Breast epithelium (tissue), 4 donors: ENCODE data around the gene THSD4. TPM values are rescaled to one million over a fixed set of nuclear protein-coding genes. Genes with fewer than 3 reads are reported as not detected.
A peak's percentile ranks its signal among the peaks of the same experiment; 100 is the strongest.

ENCODE experiments used
- DNase-seq, 2 donors: peaks; one replicate each; pipeline ENCODE4 v3.0.0-alpha.2; 2019; ENCODE audit warnings: low spot score in 2 of 2
- H3K27ac ChIP-seq, 2 donors: fragments of 200-600 bp; sonication (generic) in 1 of 2; one replicate each; pipeline ENCODE4 v1.5.1; 2016 to 2019; ENCODE audit warnings: mild to moderate bottlenecking in 1 of 2
- H3K27me3 ChIP-seq, 2 donors: fragments of 200-600 bp; sonication (generic) in 1 of 2; one replicate each; pipeline versions ENCODE4 v1.5.1 to v1.6.0; 2017 to 2019; ENCODE audit warnings: control low read depth in 1 of 2, mild to moderate bottlenecking in 1 of 2
- H3K36me3 ChIP-seq: fragments of 200-600 bp; one replicate; pipeline ENCODE4 v1.5.1; 2019
- H3K4me1 ChIP-seq, 2 donors: fragments of 200-600 bp; sonication (generic); one replicate each; pipeline ENCODE4 v1.5.1; 2016 to 2019; ENCODE audit warnings: control low read depth in 1 of 2
- H3K4me3 ChIP-seq, 3 donors: fragments of 200-600 bp; sonication (generic); 1 replicate in 2 of 3; 2 replicates in 1 of 3; pipeline ENCODE4 v1.5.1; 2016 to 2019; ENCODE audit warnings: mild to moderate bottlenecking in 3 of 3, moderate library complexity in 2 of 3
- H3K9me3 ChIP-seq, 2 donors: fragments of 200-600 bp; sonication (generic) in 1 of 2; one replicate each; pipeline ENCODE4 v1.5.1; 2016 to 2019; ENCODE audit warnings: control low read depth in 1 of 2
- POLR2A ChIP-seq: fragments of 450-650 bp; IDR thresholded peaks from one replicate; pipeline ENCODE4 v1.6.1; 2016; ENCODE audit warnings: antibody characterized with exemption, mild to moderate bottlenecking, moderate library complexity
- POLR2AphosphoS5 ChIP-seq, 3 donors: sonication (generic); formaldehyde crosslinking; IDR thresholded peaks; one replicate each; pipeline ENCODE4 v1.6.1; 2017; ENCODE audit warnings: antibody characterized with exemption in 3 of 3
- intact Hi-C: fragments of 100-400 bp; cut with DNase I; formaldehyde crosslinking; loops from one replicate; pipeline ENCODE4 v1.15.1; 2023; ENCODE audit warnings: low total_unique reads
- total RNA-seq, 3 donors: library from RNA; depleted of rRNA; stranded (reverse); fragments of >200 nt; gene quantifications; one replicate each; pipeline ENCODE4 v1.1.0, GENCODE V29; 2016
- TF ChIP-seq, protein P1 (sequence below), 3 donors: fragments of 450-650 bp; IDR thresholded peaks; one replicate each; pipeline ENCODE4 v1.5.1; 2016 to 2017; ENCODE audit warnings: antibody characterized with exemption in 3 of 3, mild to moderate bottlenecking in 3 of 3, moderate library complexity in 3 of 3

THSD4 gene
- total RNA-seq, 3 donors from 2014 or later = 0.64 to 58.7 (median 41.3) TPM

- Histone ChIP-seq H3K27me3 (no peaks in the 10 kb centered on the region), H3K27ac (no peak overlapping the region), H3K36me3 (no peaks in the 10 kb centered on the region), H3K4me1 (no peaks in the 10 kb centered on the region), H3K4me3 (no peak overlapping the region), H3K9me3 (no peaks in the 10 kb centered on the region)
- DNase-seq = no peak
- TF ChIP-seq POLR2A = no peak
- TF ChIP-seq, protein P1, sequence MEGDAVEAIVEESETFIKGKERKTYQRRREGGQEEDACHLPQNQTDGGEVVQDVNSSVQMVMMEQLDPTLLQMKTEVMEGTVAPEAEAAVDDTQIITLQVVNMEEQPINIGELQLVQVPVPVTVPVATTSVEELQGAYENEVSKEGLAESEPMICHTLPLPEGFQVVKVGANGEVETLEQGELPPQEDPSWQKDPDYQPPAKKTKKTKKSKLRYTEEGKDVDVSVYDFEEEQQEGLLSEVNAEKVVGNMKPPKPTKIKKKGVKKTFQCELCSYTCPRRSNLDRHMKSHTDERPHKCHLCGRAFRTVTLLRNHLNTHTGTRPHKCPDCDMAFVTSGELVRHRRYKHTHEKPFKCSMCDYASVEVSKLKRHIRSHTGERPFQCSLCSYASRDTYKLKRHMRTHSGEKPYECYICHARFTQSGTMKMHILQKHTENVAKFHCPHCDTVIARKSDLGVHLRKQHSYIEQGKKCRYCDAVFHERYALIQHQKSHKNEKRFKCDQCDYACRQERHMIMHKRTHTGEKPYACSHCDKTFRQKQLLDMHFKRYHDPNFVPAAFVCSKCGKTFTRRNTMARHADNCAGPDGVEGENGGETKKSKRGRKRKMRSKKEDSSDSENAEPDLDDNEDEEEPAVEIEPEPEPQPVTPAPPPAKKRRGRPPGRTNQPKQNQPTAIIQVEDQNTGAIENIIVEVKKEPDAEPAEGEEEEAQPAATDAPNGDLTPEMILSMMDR (IDR thresholded peaks at IDR 0.05) = peak; percentile 77 to 81 (median 80)
- no peak for TF ChIP-seq POLR2AphosphoS5 (IDR thresholded peaks at IDR 0.05)
- intact Hi-C loops = loop anchor here (10.0 kb wide), 2 partner anchors 294 to 326 kb away; partner anchors contain the start of gene THSD4
Measured at GRCh38 chr15:71440489-71441110, 325.3 kb downstream of the THSD4 start.

DNA sequence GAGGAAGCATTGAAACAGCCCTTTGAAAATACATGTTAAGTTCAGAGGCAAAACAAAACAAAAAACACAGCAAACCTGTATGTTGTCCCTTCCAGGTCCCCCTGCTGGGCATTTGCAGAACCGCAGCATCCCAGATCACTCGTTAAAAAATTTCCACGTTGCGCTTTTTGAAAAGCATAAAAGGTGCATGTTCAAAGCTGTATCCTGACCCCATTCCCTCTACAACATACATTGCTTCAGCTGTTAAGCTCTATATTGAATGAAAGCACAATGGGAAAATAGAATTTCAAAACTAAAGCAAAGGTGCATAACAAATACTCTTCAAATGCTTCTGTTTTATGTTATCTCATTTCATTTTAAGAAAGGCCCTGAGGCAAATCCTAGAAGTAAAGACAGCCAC is 328.3 kb downstream of the THSD4 start:
- no peak overlapping the region for H3K27ac ChIP-seq

GRCh38 chr15:71444032-71444810 is 328.9 kb downstream of the THSD4 start:
- H3K27ac ChIP-seq = no peak overlapping the region
- intact Hi-C loops = loop anchor here (10.0 kb wide), 2 partner anchors 291 to 329 kb away; partner anchors contain the start of gene THSD4

More for the DNA sequence above, 328.3 kb downstream of the THSD4 start:
- Histone ChIP-seq H3K4me3 (no peak overlapping the region), H3K9me3 (no peaks in the 10 kb centered on the region), H3K27me3 (no peaks in the 10 kb centered on the region), H3K36me3 (no peaks in the 10 kb centered on the region), H3K4me1 (peaks cover 0 to 2% of the 10 kb centered on the region in 2 donors)
- DNase-seq = peak in 1 of 2 donors; percentile 67
- intact Hi-C loops = loop anchor here (10.0 kb wide), 2 partner anchors 291 to 329 kb away; partner anchors contain the start of gene THSD4
- TF ChIP-seq, protein P1 (IDR thresholded peaks at IDR 0.05) = peak; percentile 79 to 85 (median 82)
- TF ChIP-seq POLR2AphosphoS5 (IDR thresholded peaks at IDR 0.05) (no peak), POLR2A (no peak)

DNA sequence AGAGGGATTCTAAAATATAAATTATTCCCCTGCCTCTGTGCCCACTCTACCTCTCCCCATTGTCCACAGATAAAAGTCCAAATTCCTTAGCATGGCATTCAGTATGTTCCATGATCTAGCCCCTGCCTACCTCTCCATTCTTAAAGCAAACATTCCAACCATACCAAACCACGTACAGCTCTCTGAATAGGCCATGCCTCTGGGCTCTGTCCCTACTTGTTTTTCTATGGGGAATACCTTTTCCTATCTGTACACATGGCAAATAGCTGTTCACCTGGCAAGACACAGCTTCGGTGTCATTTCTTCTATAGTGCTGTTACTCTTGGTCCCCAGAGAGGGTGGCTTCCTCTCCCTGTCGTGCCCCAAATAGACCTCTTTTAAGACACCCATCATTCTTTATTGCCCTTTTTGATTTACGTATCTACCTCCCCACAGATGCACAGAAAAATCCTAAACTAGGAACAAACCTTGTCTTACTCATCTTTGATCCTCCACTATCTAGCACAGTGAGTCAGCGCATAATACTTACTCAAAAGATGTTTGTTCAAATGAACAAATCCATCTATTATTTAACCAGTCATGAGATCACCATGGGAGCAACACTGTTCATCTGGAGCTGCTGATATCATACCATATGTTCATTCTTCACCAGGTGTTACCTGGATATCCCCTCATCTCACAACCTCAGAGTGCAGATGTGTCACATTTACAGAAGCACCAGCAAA is 329.8 kb downstream of the THSD4 start:
- intact Hi-C loops = loop anchor here (10.0 kb wide), 2 partner anchors 290 to 330 kb away; partner anchors contain the start of gene THSD4
- TF ChIP-seq POLR2AphosphoS5 (IDR thresholded peaks at IDR 0.05) = no peak
- TF ChIP-seq POLR2A = no peak
- TF ChIP-seq, protein P1 (IDR thresholded peaks at IDR 0.05) = no peak
- Histone ChIP-seq H3K27ac (no peak overlapping the region), H3K4me1 (peaks cover 0 to 2% of the 10 kb centered on the region in 2 donors), H3K4me3 (no peak overlapping the region), H3K36me3 (no peaks in the 10 kb centered on the region), H3K27me3 (no peaks in the 10 kb centered on the region), H3K9me3 (no peaks in the 10 kb centered on the region)
- DNase-seq = no peak

More at GRCh38 chr15:71444032-71444810, 328.9 kb downstream of the THSD4 start:
- TF ChIP-seq POLR2AphosphoS5 (IDR thresholded peaks at IDR 0.05) (no peak), POLR2A (no peak)
- TF ChIP-seq, protein P1 (IDR thresholded peaks at IDR 0.05) = no peak
- Histone ChIP-seq H3K36me3 (no peaks in the 10 kb centered on the region), H3K27me3 (no peaks in the 10 kb centered on the region), H3K9me3 (no peaks in the 10 kb centered on the region), H3K4me1 (peaks cover 0 to 2% of the 10 kb centered on the region in 2 donors), H3K4me3 (no peak overlapping the region)
- no peak for DNase-seq
